GM12865 (cell line): ENCODE results near the gene POC1A.

ENCODE experiments used
- DNase-seq: peaks from one replicate; pipeline ENCODE4 v3.0.0; 2010; ENCODE audit warnings: low read depth
- H3K4me3 ChIP-seq: 2 replicates; pipeline ENCODE4 v1.5.1; 2011; ENCODE audit warnings: mild to moderate bottlenecking, low read depth, low read length, control low read depth
- TF ChIP-seq, protein P1 (sequence below): IDR thresholded peaks from 2 replicates; pipeline ENCODE4 v1.5.1; 2011; ENCODE audit warnings: low read length, control low read depth, low read depth, inconsistent platforms; ENCODE audit not compliant: insufficient read depth; ENCODE audit errors: missing control alignments

The POC1A gene

DNA sequence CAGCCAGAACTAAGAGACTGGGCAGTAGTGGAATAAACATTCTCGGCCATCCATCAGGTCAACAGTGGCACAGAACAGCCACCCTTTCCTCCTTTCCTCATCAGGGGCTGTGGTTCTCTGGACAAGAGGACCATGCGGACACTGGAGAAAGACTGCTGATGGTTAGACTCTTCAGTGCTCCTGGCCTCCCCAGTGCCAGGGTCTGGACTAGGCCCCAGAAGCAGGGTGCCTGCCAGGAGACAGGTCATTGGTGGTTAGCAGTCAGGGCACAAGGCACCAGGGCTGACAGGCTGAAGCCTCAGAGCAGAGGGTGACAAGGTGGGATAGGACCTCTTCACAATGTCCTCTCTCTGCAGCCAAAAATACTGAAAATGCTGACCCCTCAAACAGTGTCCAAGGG is 30.1 kb downstream of the POC1A start:
- no peak for DNase-seq
- TF ChIP-seq, protein P1, sequence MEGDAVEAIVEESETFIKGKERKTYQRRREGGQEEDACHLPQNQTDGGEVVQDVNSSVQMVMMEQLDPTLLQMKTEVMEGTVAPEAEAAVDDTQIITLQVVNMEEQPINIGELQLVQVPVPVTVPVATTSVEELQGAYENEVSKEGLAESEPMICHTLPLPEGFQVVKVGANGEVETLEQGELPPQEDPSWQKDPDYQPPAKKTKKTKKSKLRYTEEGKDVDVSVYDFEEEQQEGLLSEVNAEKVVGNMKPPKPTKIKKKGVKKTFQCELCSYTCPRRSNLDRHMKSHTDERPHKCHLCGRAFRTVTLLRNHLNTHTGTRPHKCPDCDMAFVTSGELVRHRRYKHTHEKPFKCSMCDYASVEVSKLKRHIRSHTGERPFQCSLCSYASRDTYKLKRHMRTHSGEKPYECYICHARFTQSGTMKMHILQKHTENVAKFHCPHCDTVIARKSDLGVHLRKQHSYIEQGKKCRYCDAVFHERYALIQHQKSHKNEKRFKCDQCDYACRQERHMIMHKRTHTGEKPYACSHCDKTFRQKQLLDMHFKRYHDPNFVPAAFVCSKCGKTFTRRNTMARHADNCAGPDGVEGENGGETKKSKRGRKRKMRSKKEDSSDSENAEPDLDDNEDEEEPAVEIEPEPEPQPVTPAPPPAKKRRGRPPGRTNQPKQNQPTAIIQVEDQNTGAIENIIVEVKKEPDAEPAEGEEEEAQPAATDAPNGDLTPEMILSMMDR = no peak
- no peak overlapping the region for H3K4me3 ChIP-seq

DNA sequence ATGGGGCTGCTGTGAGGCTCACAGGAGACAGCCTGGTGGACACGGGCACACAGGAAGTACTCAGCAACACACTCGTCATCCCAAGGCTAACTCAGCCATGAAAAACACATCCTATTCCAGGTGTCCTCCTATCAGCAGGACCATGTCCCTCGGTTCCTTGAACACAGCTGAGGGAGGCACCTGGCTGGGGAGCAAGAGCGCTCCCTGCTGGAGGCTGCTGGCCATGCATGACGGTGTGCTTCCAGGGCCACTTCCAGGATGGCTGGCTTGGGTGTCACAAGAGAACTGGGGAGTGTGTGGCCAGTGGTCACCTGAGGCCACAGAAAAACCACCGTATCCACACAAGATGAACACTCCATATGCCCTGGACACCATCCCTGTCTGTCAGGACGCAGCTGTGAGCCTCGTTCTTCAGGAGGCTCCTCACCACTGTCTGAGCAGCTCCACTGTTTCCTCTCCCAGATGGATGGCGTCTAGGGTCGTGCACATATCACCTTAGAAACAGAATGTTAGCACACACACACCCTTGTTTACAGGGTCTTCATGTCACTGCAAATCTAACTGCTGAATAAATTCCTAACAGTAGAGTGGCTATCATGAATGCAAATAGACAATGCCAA is 31.0 kb downstream of the POC1A start:
- DNase-seq = peak; percentile 80
- no peak overlapping the region for H3K4me3 ChIP-seq
- TF ChIP-seq, protein P1 = peak; percentile 100

DNA sequence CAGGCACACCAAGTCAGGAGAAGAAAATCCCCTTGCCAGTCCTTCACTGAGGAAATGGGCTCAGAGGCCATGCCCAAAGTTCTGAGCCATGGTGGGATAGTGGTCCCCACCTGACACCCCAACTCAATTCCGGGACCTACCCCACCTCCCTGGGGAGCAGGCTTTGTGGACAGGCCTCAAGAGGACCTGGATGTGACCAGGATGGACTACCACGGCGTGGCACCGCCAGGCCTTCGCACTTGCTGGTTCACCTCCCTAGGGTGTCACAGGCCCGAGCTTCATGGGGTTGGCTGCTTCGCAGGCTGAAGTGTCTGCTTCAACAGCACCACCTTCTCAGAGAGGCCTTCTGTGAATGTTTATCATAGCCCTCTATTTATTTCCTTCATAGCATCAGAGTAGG is 31.7 kb downstream of the POC1A start:
- DNase-seq = no peak
- no peak overlapping the region for H3K4me3 ChIP-seq
- TF ChIP-seq, protein P1 = no peak

DNA sequence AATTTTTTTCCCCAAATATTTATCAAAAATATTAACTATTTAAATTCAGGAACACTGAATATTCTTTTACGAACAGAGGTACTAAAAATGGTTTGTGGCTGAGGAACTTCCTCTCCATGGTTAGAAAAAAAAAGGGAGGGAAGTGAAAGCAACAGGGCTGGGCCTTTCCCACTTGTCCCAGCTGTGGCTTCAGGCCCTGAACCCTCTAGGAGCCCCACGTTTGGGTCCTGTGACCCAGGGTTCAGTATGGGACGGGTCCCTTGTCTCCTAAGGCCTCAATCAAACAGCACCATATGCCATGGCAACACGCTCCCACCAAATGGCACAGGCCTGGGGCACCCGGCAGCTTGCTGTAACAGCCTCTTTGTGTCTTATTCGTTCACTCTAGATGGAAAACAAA is 32.4 kb downstream of the POC1A start:
- DNase-seq = peak; percentile 22
- H3K4me3 ChIP-seq = no peak overlapping the region
- TF ChIP-seq, protein P1 = no peak

DNA sequence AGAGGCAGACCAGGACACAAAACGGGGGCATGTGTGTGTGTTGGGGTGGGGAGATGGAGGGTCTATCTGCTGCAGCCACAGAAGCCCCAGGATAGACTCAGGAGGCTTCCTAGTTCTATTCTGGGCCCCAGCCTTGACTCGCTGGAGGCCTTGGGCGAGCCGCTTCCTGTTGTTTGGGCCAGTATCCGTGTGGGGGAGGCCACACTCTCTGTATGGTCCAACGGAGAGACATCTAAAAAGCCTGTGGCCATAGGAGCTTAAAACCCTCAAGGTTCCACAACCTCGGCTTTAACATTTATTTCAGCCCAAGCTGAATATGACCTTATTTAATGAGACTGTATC is 32.8 kb downstream of the POC1A start:
- H3K4me3 ChIP-seq = no peak overlapping the region
- TF ChIP-seq, protein P1 = no peak
- peak; percentile 69 for DNase-seq

GRCh38 chr3:52120556-52121463 is 33.4 kb downstream of the POC1A start:
- H3K4me3 ChIP-seq = no peak overlapping the region
- TF ChIP-seq, protein P1 = no peak
- DNase-seq = peak; percentile 41
